PC-3 (cell line): Measurements from ENCODE around the gene GRIP1. TPM values are rescaled to one million over a fixed set of nuclear protein-coding genes. Genes with fewer than 3 reads are reported as not detected.

Experiments
- ATAC-seq: fragments of 200-7000 bp; cut with Tn5 transposase; 2 replicates; pipeline ENCODE4 v1.9.1; 2020; ENCODE audit warnings: mild to moderate bottlenecking, moderate library complexity
- Bru-seq: library from RNA; stranded (reverse); fragments of 400-500 nt; gene quantifications from one replicate; lab custom pipeline; 2021; lab: Mats Ljungman, UMichigan
- BruChase-seq, 2 experiments: library from RNA; stranded (reverse); fragments of 400-500 nt; gene quantifications; one replicate each; lab custom pipeline; 2021; lab: Mats Ljungman, UMichigan
- BruUV-seq: library from RNA; stranded (reverse); fragments of 400-500 nt; replicated peaks from 2 replicates; lab custom pipeline; 2021; lab: Mats Ljungman, UMichigan
- CTCF ChIA-PET: fragments of 300-600 bp; sonication (Branson Sonifier 250); formaldehyde crosslinking; loops from one replicate; lab custom pipeline; 2022; ENCODE audit warnings: antibody characterized with exemption; lab: Charles Lee
- POLR2A ChIA-PET: fragments of 300-600 bp; sonication (Branson Sonifier 250); formaldehyde crosslinking; loops from one replicate; lab custom pipeline; 2022; ENCODE audit warnings: antibody characterized with exemption; ENCODE audit not compliant: unreplicated experiment; lab: Charles Lee
- DNase-seq: peaks from one replicate; pipeline ENCODE4 v3.0.0-alpha.2; 2015
- H2AFZ ChIP-seq: fragments of 300-600 bp; sonication (generic); 2 replicates; pipeline ENCODE4 v1.6.0; 2016; ENCODE audit warnings: antibody characterized with exemption, low read length
- H3F3A ChIP-seq: fragments of 300-600 bp; sonication (generic); one replicate; pipeline ENCODE4 v1.6.0; 2017; ENCODE audit warnings: antibody characterized with exemption, low read length, control low read depth, mild to moderate bottlenecking; ENCODE audit not compliant: unreplicated experiment
- H3K27ac ChIP-seq: fragments of 300-600 bp; sonication (generic); 2 replicates; pipeline ENCODE4 v1.5.1; 2016; ENCODE audit warnings: mild to moderate bottlenecking, low read length
- H3K27me3 ChIP-seq: fragments of 300-600 bp; sonication (generic); 2 replicates; pipeline ENCODE4 v1.6.1; 2016; ENCODE audit warnings: low read length, mixed read lengths
- H3K36me3 ChIP-seq: fragments of 300-600 bp; sonication (generic); 2 replicates; pipeline ENCODE4 v1.6.1; 2016; ENCODE audit warnings: low read depth, mixed run types, low read length, mixed read lengths
- H3K4me1 ChIP-seq: fragments of 300-600 bp; sonication (generic); 2 replicates; pipeline ENCODE4 v1.5.1; 2016; ENCODE audit warnings: low read length; ENCODE audit not compliant: insufficient read depth
- H3K4me2 ChIP-seq: fragments of 300-600 bp; sonication (generic); 2 replicates; pipeline ENCODE4 v1.6.0; 2016; ENCODE audit warnings: low read length
- H3K4me3 ChIP-seq: fragments of 300-600 bp; sonication (generic); 2 replicates; pipeline ENCODE4 v1.5.1; 2016; ENCODE audit warnings: mild to moderate bottlenecking, low read length, mixed read lengths
- H3K79me2 ChIP-seq: fragments of 300-600 bp; sonication (generic); 2 replicates; pipeline ENCODE4 v1.6.1; 2017; ENCODE audit warnings: low read length, mixed read lengths
- H3K9ac ChIP-seq: fragments of 300-600 bp; sonication (generic); 2 replicates; pipeline ENCODE4 v1.6.0; 2016; ENCODE audit warnings: mild to moderate bottlenecking, low read length
- H3K9me2 ChIP-seq: fragments of 300-600 bp; sonication (generic); replicated peaks from 2 replicates; pipeline ENCODE4 v1.6.1; 2016; ENCODE audit warnings: mixed run types, low read length, mixed read lengths
- H3K9me3 ChIP-seq: fragments of 300-600 bp; sonication (generic); 2 replicates; pipeline ENCODE4 v1.6.1; 2016; ENCODE audit warnings: low read length, mixed read lengths
- H4K20me1 ChIP-seq: fragments of 300-600 bp; sonication (generic); 2 replicates; pipeline ENCODE4 v1.6.1; 2016; ENCODE audit warnings: low read length, mixed read lengths
- CTCF ChIP-seq: fragments of 300-600 bp; sonication (generic); conservative IDR thresholded peaks from 2 replicates; pipeline ENCODE4 v1.5.1; 2017; ENCODE audit warnings: antibody characterized with exemption, low read depth, mild to moderate bottlenecking, low read length
- EZH2 ChIP-seq: fragments of 300-600 bp; sonication (generic); IDR thresholded peaks from one replicate; pipeline ENCODE4 v1.6.1; 2017; ENCODE audit warnings: antibody characterized with exemption, mild to moderate bottlenecking, low read length; ENCODE audit not compliant: unreplicated experiment
- EZH2phosphoT487 ChIP-seq: fragments of 300-600 bp; sonication (generic); IDR thresholded peaks from 2 replicates; pipeline ENCODE4 v1.6.1; 2018; ENCODE audit warnings: mild to moderate bottlenecking, antibody characterized with exemption, low read length, borderline replicate concordance
- intact Hi-C: fragments of 100-400 bp; cut with micrococcal nuclease; formaldehyde crosslinking; loops from 2 replicates; pipeline ENCODE4 v1.9.0; 2023
- long read RNA-seq: library from polyadenylated mRNA; unstranded; transcript quantifications from one replicate; pipeline ENCODE4 v2.0.0, GENCODE V29; 2021; ENCODE audit not compliant: unreplicated experiment
- total RNA-seq: library from RNA; depleted of rRNA; stranded (reverse); fragments of >200 nt; gene quantifications from 2 replicates; pipeline ENCODE4 v1.2.3, GENCODE V29; 2014; rRNA removed

The GRIP1 gene
- 2.0 and 8.4 TPM in 2 replicates for total RNA-seq
- Bru-seq, nascent RNA: percentile 41 among the genes with signal in this experiment
- percentile 34 among the genes with signal in this experiment for BruChase-seq, experiment 1, labeled RNA remaining after a 6-hour chase
- percentile 43 among the genes with signal in this experiment for BruChase-seq, experiment 2, labeled RNA remaining after a 2-hour chase
- long read RNA-seq, partial matches to known transcripts: 3 of 10 reads
- long read RNA-seq, other reads (novel, unspliced or antisense): 6 of 10 reads

- Histone ChIP-seq H2AFZ (peak within 1 kb of the TSS; percentile 72), H3K9me3 (no peaks in the 10 kb centered on the region), H3K4me1 (peaks cover 7% of the 10 kb centered on the region; the same call in 1 of the 2 replicates), H3K4me2 (peak within 1 kb of the TSS; percentile 88), H3K79me2 (no peaks in the 10 kb centered on the region), H3K27me3 (no peaks in the 10 kb centered on the region), H3F3A (no peaks in the 10 kb centered on the region), H3K9ac (no peak within 1 kb of the TSS), H4K20me1 (no peaks in the 10 kb centered on the region), H3K4me3 (peak within 1 kb of the TSS; percentile 66), H3K27ac (no peak within 1 kb of the TSS), H3K9me2 (no peaks in the 10 kb centered on the region), H3K36me3 (no peaks in the 10 kb centered on the region)
- intact Hi-C loops: no loop called here
- peak; percentile 75 for DNase-seq
- no TSS peak for BruUV-seq
- ChIA-PET POLR2A (interaction anchor here (0.6 kb wide), 2 partner anchors 139 to 548 kb away, joined by 4 to 12 read pairs; partner anchors contain the start of gene LLPH), CTCF (interaction anchor here (0.5 to 0.6 kb wide), 2 partner anchors 30 to 31 kb away, joined by 3 read pairs; no protein-coding TSS in a partner anchor)
- TF ChIP-seq CTCF (no peak), EZH2phosphoT487 (no peak), EZH2 (no peak)
- peak; percentile 97 for ATAC-seq
These were observed at the start of gene GRIP1 for GRCh38 chr12:66678338-66679275. GRIP1 (minus strand) TSS chr12:66679076; CDS start chr12:66678904, 172 bp downstream.

- BruUV-seq: no TSS peak
- no peak for TF ChIP-seq EZH2phosphoT487
- TF ChIP-seq CTCF: no peak
- TF ChIP-seq EZH2: no peak
- H3K4me2 ChIP-seq: no peak overlapping the region
- H3K27ac ChIP-seq: no peak overlapping the region
- no peak overlapping the region for H3K9ac ChIP-seq
- H3K4me1 ChIP-seq: no peaks in the 10 kb centered on the region
- intact Hi-C loops: no loop called here
- ATAC-seq: no peak
- POLR2A ChIA-PET: no interaction called here
- H3K9me3 ChIP-seq: no peaks in the 10 kb centered on the region
- H3K4me3 ChIP-seq: no peak overlapping the region
- CTCF ChIA-PET: no interaction called here
- no peaks in the 10 kb centered on the region for H3F3A ChIP-seq
- H3K79me2 ChIP-seq: no peaks in the 10 kb centered on the region
- no peaks in the 10 kb centered on the region for H3K36me3 ChIP-seq
- H4K20me1 ChIP-seq: no peaks in the 10 kb centered on the region
- H3K27me3 ChIP-seq: no peaks in the 10 kb centered on the region
- no peak for DNase-seq
- H2AFZ ChIP-seq: no peak overlapping the region
- H3K9me2 ChIP-seq: no peaks in the 10 kb centered on the region
These were observed 47.7 kb upstream of the GRIP1 start for GRCh38 chr12:66726556-66726955.
